Endodermal cell (in vitro differentiated cells): Measurements from ENCODE around the gene MTMR12. TPM values are rescaled to one million over a fixed set of nuclear protein-coding genes. Genes with fewer than 3 reads are reported as not detected.
"Not testable (repeated sequence)": the region's sequence is repeated elsewhere in the genome, so short reads cannot be mapped to it uniquely, and the experiment has no call there.

ENCODE experiments used
- DNase-seq: peaks from one replicate; pipeline ENCODE4 v3.0.0-alpha.2; 2017
- H3K27ac ChIP-seq: 2 replicates; pipeline ENCODE4 v1.5.1; 2013; ENCODE audit warnings: mild to moderate bottlenecking, low read depth, low read length, moderate library complexity
- H3K27me3 ChIP-seq: 2 replicates; pipeline ENCODE4 v1.6.1; 2013; ENCODE audit warnings: mild to moderate bottlenecking, low read length, moderate library complexity; ENCODE audit not compliant: insufficient read depth, control insufficient read depth, poor library complexity, severe bottlenecking
- H3K36me3 ChIP-seq: 2 replicates; pipeline ENCODE4 v1.7.0; 2013; ENCODE audit warnings: mild to moderate bottlenecking, low read length, moderate library complexity; ENCODE audit not compliant: control insufficient read depth, insufficient read depth
- H3K4me1 ChIP-seq: one replicate; pipeline ENCODE4 v1.7.0; 2013; ENCODE audit warnings: low read length; ENCODE audit not compliant: control insufficient read depth, insufficient read depth
- H3K4me3 ChIP-seq: 2 replicates; pipeline ENCODE4 v1.5.1; 2013; ENCODE audit warnings: mild to moderate bottlenecking, low read length, moderate library complexity
- H3K9ac ChIP-seq: 2 replicates; pipeline ENCODE4 v1.6.1; 2013; ENCODE audit warnings: mild to moderate bottlenecking, low read length, moderate library complexity; ENCODE audit not compliant: poor library complexity, severe bottlenecking; ENCODE audit errors: extremely low read depth
- H3K9me3 ChIP-seq: 2 replicates; pipeline ENCODE4 v1.6.1; 2013; ENCODE audit warnings: mild to moderate bottlenecking, low read length, moderate library complexity; ENCODE audit not compliant: control insufficient read depth
- H3K27ac Mint-ChIP-seq: 2 replicates; pipeline ENCODE4 v1.8.0; 2020; ENCODE audit warnings: mixed read lengths
- H3K27me3 Mint-ChIP-seq: 2 replicates; pipeline ENCODE4 v1.8.0; 2021; ENCODE audit warnings: mild to moderate bottlenecking, mixed read lengths; ENCODE audit not compliant: insufficient read depth
- H3K36me3 Mint-ChIP-seq: 2 replicates; pipeline ENCODE4 v1.8.0; 2020; ENCODE audit warnings: low read depth, mixed read lengths
- H3K4me1 Mint-ChIP-seq: 2 replicates; pipeline ENCODE4 v1.8.0; 2020; ENCODE audit warnings: mixed read lengths
- H3K4me3 Mint-ChIP-seq: 2 replicates; pipeline ENCODE4 v1.8.0; 2020; ENCODE audit warnings: mild to moderate bottlenecking, moderate library complexity, mixed read lengths
- H3K9me3 Mint-ChIP-seq: 2 replicates; pipeline ENCODE4 v1.8.0; 2020; ENCODE audit warnings: mild to moderate bottlenecking, mixed read lengths
- WGBS, 2 experiments: methylation state at CpG; one replicate each; pipeline versions ENCODE4 v1.1.5 to v1.1.7; 2013; ENCODE audit warnings: missing lambda C conversion rate in 2 of 2, mixed read lengths in 1 of 2; ENCODE audit not compliant: insufficient coverage in 1 of 2, insufficient read length in 1 of 2; 5-methylcytosine and 5-hydroxymethylcytosine counted together
- total RNA-seq, 2 donors: library from RNA; stranded (reverse); fragmentation: NEBNext Ultra II Directional in 1 of 2; extraction: Animal tissue kit (Norgen Biotek cat#: 25700) in 1 of 2; gene quantifications; 2 replicates in 1 of 2; 3 replicates in 1 of 2; pipeline ENCODE4 v1.2.1, GENCODE V29; 2021
- TF ChIP-seq, protein P1 (sequence below): fragments of 200-600 bp; sonication (generic); conservative IDR thresholded peaks from 2 replicates; pipeline ENCODE4 v1.5.0; 2021; ENCODE audit warnings: antibody characterized with exemption, mild to moderate bottlenecking

MTMR12 gene
- total RNA-seq, 2 donors from 2014 or later: 32.7 to 33.3 TPM

DNA sequence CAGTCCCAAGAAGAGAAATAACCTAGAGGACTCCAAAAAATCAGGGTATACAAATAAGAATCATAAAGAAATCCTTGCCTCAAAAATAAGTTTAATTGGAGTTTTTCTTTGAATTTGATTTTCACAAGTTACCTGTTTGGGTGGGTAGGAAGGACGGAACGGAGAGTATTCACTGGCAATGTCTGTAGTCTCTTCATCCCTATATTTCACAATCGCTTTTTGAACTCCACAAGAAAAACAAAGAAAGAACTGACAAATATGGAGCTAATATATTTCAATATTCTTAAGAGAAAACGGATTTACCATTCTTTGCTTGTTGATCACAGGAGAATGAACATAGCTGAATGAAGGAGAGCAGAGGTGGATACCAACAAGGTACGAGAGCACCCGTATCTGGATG is 30.1 kb downstream of the MTMR12 start:
- Histone ChIP-seq H3K4me3 (no peak overlapping the region), H3K27me3 (no peaks in the 10 kb centered on the region), H3K36me3 (peaks cover 24% of the 10 kb centered on the region), H3K9ac (no peak overlapping the region), H3K4me1 (peaks cover 23% of the 10 kb centered on the region), H3K9me3 (peaks cover 8% of the 10 kb centered on the region), H3K27ac (no peak overlapping the region)
- Mint-ChIP-seq H3K36me3 (peaks cover 34% of the 10 kb centered on the region), H3K4me3 (no peak overlapping the region), H3K27me3 (no peaks in the 10 kb centered on the region), H3K9me3 (no peaks in the 10 kb centered on the region), H3K27ac (no peak overlapping the region), H3K4me1 (peaks cover 54% of the 10 kb centered on the region)
- TF ChIP-seq, protein P1, sequence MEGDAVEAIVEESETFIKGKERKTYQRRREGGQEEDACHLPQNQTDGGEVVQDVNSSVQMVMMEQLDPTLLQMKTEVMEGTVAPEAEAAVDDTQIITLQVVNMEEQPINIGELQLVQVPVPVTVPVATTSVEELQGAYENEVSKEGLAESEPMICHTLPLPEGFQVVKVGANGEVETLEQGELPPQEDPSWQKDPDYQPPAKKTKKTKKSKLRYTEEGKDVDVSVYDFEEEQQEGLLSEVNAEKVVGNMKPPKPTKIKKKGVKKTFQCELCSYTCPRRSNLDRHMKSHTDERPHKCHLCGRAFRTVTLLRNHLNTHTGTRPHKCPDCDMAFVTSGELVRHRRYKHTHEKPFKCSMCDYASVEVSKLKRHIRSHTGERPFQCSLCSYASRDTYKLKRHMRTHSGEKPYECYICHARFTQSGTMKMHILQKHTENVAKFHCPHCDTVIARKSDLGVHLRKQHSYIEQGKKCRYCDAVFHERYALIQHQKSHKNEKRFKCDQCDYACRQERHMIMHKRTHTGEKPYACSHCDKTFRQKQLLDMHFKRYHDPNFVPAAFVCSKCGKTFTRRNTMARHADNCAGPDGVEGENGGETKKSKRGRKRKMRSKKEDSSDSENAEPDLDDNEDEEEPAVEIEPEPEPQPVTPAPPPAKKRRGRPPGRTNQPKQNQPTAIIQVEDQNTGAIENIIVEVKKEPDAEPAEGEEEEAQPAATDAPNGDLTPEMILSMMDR: no peak
- DNase-seq: no peak
- WGBS, 2 experiments: 92 to 98% methylated on average over 4 of the region's 6 CpGs

GRCh38 chr5:32281378-32282133 is 31.2 kb downstream of the MTMR12 start:
- Mint-ChIP-seq H3K36me3 (peaks cover 40% of the 10 kb centered on the region), H3K4me1 (peaks cover 46% of the 10 kb centered on the region)
- 92 to 96% methylated on average over 10 to 11 of the region's 11 CpGs for WGBS, 2 experiments
- not testable (repeated sequence) for H3K27ac ChIP-seq, H3K9ac ChIP-seq, H3K27ac Mint-ChIP-seq, H3K27me3 ChIP-seq, H3K4me3 Mint-ChIP-seq, DNase-seq, H3K9me3 Mint-ChIP-seq, H3K27me3 Mint-ChIP-seq, H3K4me3 ChIP-seq
- peaks cover 25% of the 10 kb centered on the region for H3K36me3 ChIP-seq
- H3K9me3 ChIP-seq: peaks cover 11% of the 10 kb centered on the region
- H3K4me1 ChIP-seq: peaks cover 20% of the 10 kb centered on the region

DNA sequence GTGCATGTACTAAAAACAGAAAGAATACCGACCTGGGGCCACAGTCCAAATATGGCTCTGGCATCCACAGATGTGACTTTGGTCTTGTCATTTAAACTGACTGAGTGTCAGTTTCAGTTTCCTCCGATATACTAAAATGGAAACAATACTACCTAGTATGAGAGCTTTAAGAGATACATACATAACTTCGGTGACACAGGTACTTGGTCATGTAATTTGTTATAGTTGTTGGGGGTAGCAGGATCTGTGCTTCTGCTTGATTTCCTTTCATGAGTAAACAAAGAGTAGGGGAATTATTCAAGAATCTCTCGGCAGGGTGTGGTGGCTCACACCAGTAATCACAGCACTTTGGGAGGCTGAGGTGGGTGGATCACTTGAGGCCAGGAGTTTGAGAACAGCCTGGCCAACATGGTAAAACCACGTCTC is 32.1 kb downstream of the MTMR12 start:
- WGBS, 2 experiments: 95 to 100% methylated on average over 1 to 5 of the region's 5 CpGs
- no peak overlapping the region for H3K9ac ChIP-seq
- Mint-ChIP-seq H3K4me1 (peaks cover 50% of the 10 kb centered on the region), H3K4me3 (no peak overlapping the region), H3K36me3 (peaks cover 40% of the 10 kb centered on the region), H3K9me3 (peaks cover 5% of the 10 kb centered on the region), H3K27me3 (no peaks in the 10 kb centered on the region), H3K27ac (no peak overlapping the region)
- no peaks in the 10 kb centered on the region for H3K27me3 ChIP-seq
- H3K4me3 ChIP-seq: no peak overlapping the region
- no peak overlapping the region for H3K27ac ChIP-seq
- TF ChIP-seq, protein P1: no peak
- H3K4me1 ChIP-seq: peaks cover 17% of the 10 kb centered on the region
- no peak for DNase-seq
- H3K36me3 ChIP-seq: peaks cover 31% of the 10 kb centered on the region
- peaks cover 11% of the 10 kb centered on the region for H3K9me3 ChIP-seq
